ENCODE measurements around the gene CNNM2. TPM values are rescaled to one million over a fixed set of nuclear protein-coding genes. Genes with fewer than 3 reads are reported as not detected.
A peak's percentile ranks its signal among the peaks of the same experiment; 100 is the strongest.

CNNM2 gene
- total RNA-seq, 2 donors from 2014 or later: 13.4 to 18.9 TPM

- Histone ChIP-seq H3K4me1 (replicated peaks) (peaks cover 15% of the 10 kb centered on the region), H3K27me3 (replicated peaks; ENCODE audit: insufficient read depth) (no peaks in the 10 kb centered on the region), H3K36me3 (no peaks in the 10 kb centered on the region), H3K27ac (peak overlapping the region; percentile 41 to 46), H3K9me3 (no peaks in the 10 kb centered on the region), H3K4me3 (no peak overlapping the region)
- WGBS: 62% methylated on average over 4 of the region's 4 CpGs
- TF ChIP-seq, protein P1, sequence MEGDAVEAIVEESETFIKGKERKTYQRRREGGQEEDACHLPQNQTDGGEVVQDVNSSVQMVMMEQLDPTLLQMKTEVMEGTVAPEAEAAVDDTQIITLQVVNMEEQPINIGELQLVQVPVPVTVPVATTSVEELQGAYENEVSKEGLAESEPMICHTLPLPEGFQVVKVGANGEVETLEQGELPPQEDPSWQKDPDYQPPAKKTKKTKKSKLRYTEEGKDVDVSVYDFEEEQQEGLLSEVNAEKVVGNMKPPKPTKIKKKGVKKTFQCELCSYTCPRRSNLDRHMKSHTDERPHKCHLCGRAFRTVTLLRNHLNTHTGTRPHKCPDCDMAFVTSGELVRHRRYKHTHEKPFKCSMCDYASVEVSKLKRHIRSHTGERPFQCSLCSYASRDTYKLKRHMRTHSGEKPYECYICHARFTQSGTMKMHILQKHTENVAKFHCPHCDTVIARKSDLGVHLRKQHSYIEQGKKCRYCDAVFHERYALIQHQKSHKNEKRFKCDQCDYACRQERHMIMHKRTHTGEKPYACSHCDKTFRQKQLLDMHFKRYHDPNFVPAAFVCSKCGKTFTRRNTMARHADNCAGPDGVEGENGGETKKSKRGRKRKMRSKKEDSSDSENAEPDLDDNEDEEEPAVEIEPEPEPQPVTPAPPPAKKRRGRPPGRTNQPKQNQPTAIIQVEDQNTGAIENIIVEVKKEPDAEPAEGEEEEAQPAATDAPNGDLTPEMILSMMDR (IDR thresholded peaks at IDR 0.05): no peak
- TF ChIP-seq POLR2A (IDR thresholded peaks at IDR 0.05) (no peak), POLR2AphosphoS5 (IDR thresholded peaks at IDR 0.05) (no peak)
- intact Hi-C loops (cut with DNase I): no loop called here
- no peak for DNase-seq (ENCODE audit: low spot score)
These were observed 194.1 kb downstream of the CNNM2 start for GRCh38 chr10:103111918-103112877.

DNA sequence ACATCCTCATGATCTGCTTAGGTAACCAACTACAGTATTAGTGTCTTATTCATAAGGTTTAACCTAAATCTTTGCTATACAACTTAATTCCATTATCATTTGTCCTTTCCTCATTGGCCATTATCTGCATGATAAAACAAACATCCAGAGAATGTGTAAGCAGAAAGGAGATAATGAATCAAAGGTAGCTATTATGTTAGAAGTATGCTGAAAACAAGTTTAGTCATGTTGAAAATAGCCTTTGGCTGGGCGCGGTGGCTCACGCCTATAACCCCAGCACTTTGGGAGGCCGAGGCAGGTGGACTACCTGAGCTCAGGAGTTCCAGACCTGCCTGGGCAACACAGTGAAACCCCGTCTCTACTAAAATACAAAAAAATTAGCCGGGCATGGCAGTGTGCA lies 196.8 kb downstream of the CNNM2 start:
- intact Hi-C loops (cut with DNase I): no loop called here
- WGBS: 81% methylated on average over 6 of the region's 6 CpGs

GRCh38 chr10:103117247-103117646 lies 199.2 kb downstream of the CNNM2 start:
- no peak overlapping the region for H3K4me3 ChIP-seq
- no peaks in the 10 kb centered on the region for H3K9me3 ChIP-seq
- H3K36me3 ChIP-seq: no peaks in the 10 kb centered on the region
- no peak overlapping the region for H3K27ac ChIP-seq
- H3K4me1 ChIP-seq (replicated peaks): peaks cover 2% of the 10 kb centered on the region
- TF ChIP-seq, protein P1 (IDR thresholded peaks at IDR 0.05): no peak
- TF ChIP-seq POLR2AphosphoS5 (IDR thresholded peaks at IDR 0.05) (no peak), POLR2A (IDR thresholded peaks at IDR 0.05) (no peak)
- 78% methylated on average over 2 of the region's 2 CpGs for WGBS
- DNase-seq (ENCODE audit: low spot score): no peak
- no peaks in the 10 kb centered on the region for H3K27me3 ChIP-seq (replicated peaks; ENCODE audit: insufficient read depth)
- intact Hi-C loops (cut with DNase I): no loop called here

More for the DNA sequence above, 196.8 kb downstream of the CNNM2 start:
- Histone ChIP-seq H3K36me3 (no peaks in the 10 kb centered on the region), H3K9me3 (no peaks in the 10 kb centered on the region), H3K27me3 (replicated peaks; ENCODE audit: insufficient read depth) (no peaks in the 10 kb centered on the region), H3K27ac (no peak overlapping the region), H3K4me3 (no peak overlapping the region), H3K4me1 (replicated peaks) (peaks cover 15% of the 10 kb centered on the region)
- DNase-seq (ENCODE audit: low spot score): no peak
- TF ChIP-seq, protein P1 (IDR thresholded peaks at IDR 0.05): no peak
- TF ChIP-seq POLR2AphosphoS5 (IDR thresholded peaks at IDR 0.05) (no peak), POLR2A (IDR thresholded peaks at IDR 0.05) (no peak)

- no peak overlapping the region for H3K4me3 ChIP-seq
- no peaks in the 10 kb centered on the region for H3K36me3 ChIP-seq
- H3K9me3 ChIP-seq: no peaks in the 10 kb centered on the region
- H3K27me3 ChIP-seq (replicated peaks; ENCODE audit: insufficient read depth): no peaks in the 10 kb centered on the region
- intact Hi-C loops (cut with DNase I): no loop called here
- DNase-seq (ENCODE audit: low spot score): no peak
- 84% methylated on average over 2 of the region's 2 CpGs for WGBS
- TF ChIP-seq POLR2AphosphoS5 (IDR thresholded peaks at IDR 0.05) (no peak), POLR2A (IDR thresholded peaks at IDR 0.05) (no peak)
- TF ChIP-seq, protein P1 (IDR thresholded peaks at IDR 0.05): no peak
- no peaks in the 10 kb centered on the region for H3K4me1 ChIP-seq (replicated peaks)
- H3K27ac ChIP-seq: no peak overlapping the region
These were observed 202.5 kb downstream of the CNNM2 start for GRCh38 chr10:103120546-103120945.

Measured in prostate gland (tissue), 2 donors.